Panc1 (cell line): Measurements from ENCODE around the gene RGS5.
"Not testable (repeated sequence)": the region's sequence is repeated elsewhere in the genome, so short reads cannot be mapped to it uniquely, and the experiment has no call there.

Experiments
- POLR2AphosphoS5 ChIP-seq: IDR thresholded peaks from 2 replicates; pipeline ENCODE4 v1.6.1; 2012; ENCODE audit warnings: mild to moderate bottlenecking, low read depth, low read length, moderate library complexity
- TF ChIP-seq, protein P1 (sequence below): fragments of 450-650 bp; IDR thresholded peaks from 2 replicates; pipeline ENCODE4 v1.5.1; 2017; ENCODE audit warnings: mild to moderate bottlenecking
- TF ChIP-seq, protein P2 (sequence below), 2 experiments: IDR thresholded peaks; 2 replicates each; pipeline ENCODE4 v1.6.1; 2011 to 2012; ENCODE audit warnings: low read depth in 2 of 2, control low read depth in 1 of 2, low read length in 1 of 2, mild to moderate bottlenecking in 1 of 2, moderate library complexity in 1 of 2; ENCODE audit not compliant: insufficient read depth in 1 of 2

DNA sequence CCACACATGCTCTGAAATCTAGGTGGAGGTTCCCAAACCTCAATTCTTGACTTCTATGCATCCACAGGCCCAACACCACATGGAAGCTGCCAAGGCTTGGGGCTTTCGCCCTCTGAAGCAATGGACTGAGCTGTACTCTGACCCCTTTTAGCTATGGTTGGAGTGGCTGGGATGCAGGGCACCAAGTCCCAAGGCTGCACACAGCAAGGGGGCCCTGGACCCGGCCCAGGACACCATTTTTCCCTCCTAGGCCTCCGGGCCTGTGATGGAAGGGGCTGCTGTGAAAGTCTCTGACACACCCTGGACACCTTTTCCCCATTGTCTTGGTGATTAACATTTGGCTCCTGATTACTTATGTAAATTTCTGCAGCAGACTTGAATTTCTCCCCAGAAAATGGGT lies 25.6 kb upstream of the RGS5 start:
- TF ChIP-seq, protein P1, sequence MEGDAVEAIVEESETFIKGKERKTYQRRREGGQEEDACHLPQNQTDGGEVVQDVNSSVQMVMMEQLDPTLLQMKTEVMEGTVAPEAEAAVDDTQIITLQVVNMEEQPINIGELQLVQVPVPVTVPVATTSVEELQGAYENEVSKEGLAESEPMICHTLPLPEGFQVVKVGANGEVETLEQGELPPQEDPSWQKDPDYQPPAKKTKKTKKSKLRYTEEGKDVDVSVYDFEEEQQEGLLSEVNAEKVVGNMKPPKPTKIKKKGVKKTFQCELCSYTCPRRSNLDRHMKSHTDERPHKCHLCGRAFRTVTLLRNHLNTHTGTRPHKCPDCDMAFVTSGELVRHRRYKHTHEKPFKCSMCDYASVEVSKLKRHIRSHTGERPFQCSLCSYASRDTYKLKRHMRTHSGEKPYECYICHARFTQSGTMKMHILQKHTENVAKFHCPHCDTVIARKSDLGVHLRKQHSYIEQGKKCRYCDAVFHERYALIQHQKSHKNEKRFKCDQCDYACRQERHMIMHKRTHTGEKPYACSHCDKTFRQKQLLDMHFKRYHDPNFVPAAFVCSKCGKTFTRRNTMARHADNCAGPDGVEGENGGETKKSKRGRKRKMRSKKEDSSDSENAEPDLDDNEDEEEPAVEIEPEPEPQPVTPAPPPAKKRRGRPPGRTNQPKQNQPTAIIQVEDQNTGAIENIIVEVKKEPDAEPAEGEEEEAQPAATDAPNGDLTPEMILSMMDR, result not testable (repeated sequence)
- not testable (repeated sequence) for TF ChIP-seq POLR2AphosphoS5
- TF ChIP-seq, protein P2, sequence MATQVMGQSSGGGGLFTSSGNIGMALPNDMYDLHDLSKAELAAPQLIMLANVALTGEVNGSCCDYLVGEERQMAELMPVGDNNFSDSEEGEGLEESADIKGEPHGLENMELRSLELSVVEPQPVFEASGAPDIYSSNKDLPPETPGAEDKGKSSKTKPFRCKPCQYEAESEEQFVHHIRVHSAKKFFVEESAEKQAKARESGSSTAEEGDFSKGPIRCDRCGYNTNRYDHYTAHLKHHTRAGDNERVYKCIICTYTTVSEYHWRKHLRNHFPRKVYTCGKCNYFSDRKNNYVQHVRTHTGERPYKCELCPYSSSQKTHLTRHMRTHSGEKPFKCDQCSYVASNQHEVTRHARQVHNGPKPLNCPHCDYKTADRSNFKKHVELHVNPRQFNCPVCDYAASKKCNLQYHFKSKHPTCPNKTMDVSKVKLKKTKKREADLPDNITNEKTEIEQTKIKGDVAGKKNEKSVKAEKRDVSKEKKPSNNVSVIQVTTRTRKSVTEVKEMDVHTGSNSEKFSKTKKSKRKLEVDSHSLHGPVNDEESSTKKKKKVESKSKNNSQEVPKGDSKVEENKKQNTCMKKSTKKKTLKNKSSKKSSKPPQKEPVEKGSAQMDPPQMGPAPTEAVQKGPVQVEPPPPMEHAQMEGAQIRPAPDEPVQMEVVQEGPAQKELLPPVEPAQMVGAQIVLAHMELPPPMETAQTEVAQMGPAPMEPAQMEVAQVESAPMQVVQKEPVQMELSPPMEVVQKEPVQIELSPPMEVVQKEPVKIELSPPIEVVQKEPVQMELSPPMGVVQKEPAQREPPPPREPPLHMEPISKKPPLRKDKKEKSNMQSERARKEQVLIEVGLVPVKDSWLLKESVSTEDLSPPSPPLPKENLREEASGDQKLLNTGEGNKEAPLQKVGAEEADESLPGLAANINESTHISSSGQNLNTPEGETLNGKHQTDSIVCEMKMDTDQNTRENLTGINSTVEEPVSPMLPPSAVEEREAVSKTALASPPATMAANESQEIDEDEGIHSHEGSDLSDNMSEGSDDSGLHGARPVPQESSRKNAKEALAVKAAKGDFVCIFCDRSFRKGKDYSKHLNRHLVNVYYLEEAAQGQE (IDR thresholded peaks at IDR 0.05; ENCODE audit: insufficient read depth in 1 of 2, low read depth in 2 of 2, low read length in 1 of 2), result not testable (repeated sequence)
